ENCODE results near the gene LRRC47.
A peak's percentile ranks its signal among the peaks of the same experiment; 100 is the strongest.

The LRRC47 gene

GRCh38 chr1:3796215-3797061, at the start of gene LRRC47:
Gene LRRC47, minus strand, starts transcription at chr1:3796498. Its CDS starts 22 bp downstream, at chr1:3796476.
- DNase-seq (ENCODE audit: low spot score) = peak; percentile 93

- no peak for DNase-seq (ENCODE audit: low spot score)
Measured at GRCh38 chr1:3842912-3843311, 46.6 kb upstream of the LRRC47 start.

GRCh38 chr1:3841491-3841890, 45.2 kb upstream of the LRRC47 start:
- no peak for DNase-seq (ENCODE audit: low spot score)

- no peak for DNase-seq (ENCODE audit: low spot score)
Measured at GRCh38 chr1:3838788-3839187, 42.5 kb upstream of the LRRC47 start.

GRCh38 chr1:3837685-3838084, 41.4 kb upstream of the LRRC47 start:
- DNase-seq (ENCODE audit: low spot score) = no peak

- DNase-seq (ENCODE audit: low spot score) = no peak
Measured at GRCh38 chr1:3837200-3837599, 40.9 kb upstream of the LRRC47 start.

- DNase-seq (ENCODE audit: low spot score) = no peak
Measured at GRCh38 chr1:3836421-3836820, 40.1 kb upstream of the LRRC47 start.

- DNase-seq (ENCODE audit: low spot score) = no peak
Measured at GRCh38 chr1:3834701-3835100, 38.4 kb upstream of the LRRC47 start.

GRCh38 chr1:3831689-3832088, 35.4 kb upstream of the LRRC47 start:
- DNase-seq (ENCODE audit: low spot score) = no peak

- DNase-seq (ENCODE audit: low spot score) = no peak
Measured at GRCh38 chr1:3828391-3828790, 32.1 kb upstream of the LRRC47 start.

- no peak for DNase-seq (ENCODE audit: low spot score)
Measured at GRCh38 chr1:3827813-3828307, 31.6 kb upstream of the LRRC47 start.

GRCh38 chr1:3825356-3825755, 29.1 kb upstream of the LRRC47 start:
- DNase-seq (ENCODE audit: low spot score) = no peak

- no peak for DNase-seq (ENCODE audit: low spot score)
Measured at GRCh38 chr1:3824650-3825049, 28.4 kb upstream of the LRRC47 start.

GRCh38 chr1:3822421-3822820, 26.1 kb upstream of the LRRC47 start:
- no peak for DNase-seq (ENCODE audit: low spot score)

- DNase-seq (ENCODE audit: low spot score) = no peak
Measured at GRCh38 chr1:3821908-3822307, 25.6 kb upstream of the LRRC47 start.

GRCh38 chr1:3821447-3821846, 25.1 kb upstream of the LRRC47 start:
- DNase-seq (ENCODE audit: low spot score) = no peak

- peak; percentile 95 for DNase-seq (ENCODE audit: low spot score)
Measured at GRCh38 chr1:3821004-3821403, 24.7 kb upstream of the LRRC47 start.

- DNase-seq (ENCODE audit: low spot score) = no peak
Measured at GRCh38 chr1:3820316-3820715, 24.0 kb upstream of the LRRC47 start.

- DNase-seq (ENCODE audit: low spot score) = peak; percentile 4
Measured at GRCh38 chr1:3819771-3820200, 23.5 kb upstream of the LRRC47 start.

GRCh38 chr1:3817821-3818597, 21.7 kb upstream of the LRRC47 start:
- DNase-seq (ENCODE audit: low spot score) = no peak

GRCh38 chr1:3817138-3817740, 20.9 kb upstream of the LRRC47 start:
- no peak for DNase-seq (ENCODE audit: low spot score)

GRCh38 chr1:3816331-3817137, 20.2 kb upstream of the LRRC47 start:
- peak; percentile 57 for DNase-seq (ENCODE audit: low spot score)

Measured in cerebellar cortex (tissue), 1 donor.